ENCODE results near the gene PON3.

PON3 gene

GRCh38 chr7:95357623-95358022 lies 38.6 kb downstream of the PON3 start:
- DNase-seq (ENCODE audit: low read depth in 2 of 2), result no peak
- no peak overlapping the region for H3K4me3 ChIP-seq (replicated peaks in 1 of 2; ENCODE audit: low read depth in 2 of 2, low read length in 2 of 2)
- no peak for TF ChIP-seq CTCF (IDR thresholded peaks at IDR 0.05; ENCODE audit: low read depth, low read length)

DNA sequence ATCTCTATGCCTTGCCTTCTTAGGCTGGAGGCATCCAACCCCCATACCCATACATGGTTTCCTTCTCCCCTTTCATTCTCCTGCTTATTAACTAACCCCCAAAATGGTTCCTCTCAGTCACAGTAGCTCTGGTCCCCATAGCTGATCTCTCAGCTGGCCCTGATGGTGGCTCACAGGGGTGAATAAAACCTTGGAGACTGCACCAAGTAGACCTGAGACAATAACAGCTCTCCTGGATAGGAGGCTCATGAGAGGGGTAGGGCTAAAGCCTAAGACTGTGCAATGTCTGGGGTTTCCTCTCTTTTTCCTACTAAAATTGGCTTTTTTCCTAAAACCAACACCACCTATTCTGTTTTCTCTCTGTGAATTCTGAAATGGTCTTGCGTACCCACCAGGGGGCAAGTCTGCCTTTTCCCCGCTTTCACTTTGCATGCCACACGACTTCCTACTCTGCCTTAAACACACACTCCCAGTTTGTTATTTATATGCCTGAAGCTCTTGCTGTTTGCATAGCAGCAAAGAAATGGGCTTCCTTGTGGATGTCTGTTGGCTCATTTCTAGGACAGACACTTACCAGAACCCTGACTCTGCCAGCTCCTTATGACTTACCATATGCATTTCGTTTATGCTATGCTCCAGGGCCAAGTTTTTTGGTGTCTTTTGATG lies 53.4 kb downstream of the PON3 start:
- no peak for DNase-seq (ENCODE audit: low read depth in 2 of 2)
- H3K4me3 ChIP-seq (replicated peaks in 1 of 2; ENCODE audit: low read depth in 2 of 2, low read length in 2 of 2), result no peak overlapping the region
- TF ChIP-seq CTCF (IDR thresholded peaks at IDR 0.05; ENCODE audit: low read depth, low read length), result no peak

DNA sequence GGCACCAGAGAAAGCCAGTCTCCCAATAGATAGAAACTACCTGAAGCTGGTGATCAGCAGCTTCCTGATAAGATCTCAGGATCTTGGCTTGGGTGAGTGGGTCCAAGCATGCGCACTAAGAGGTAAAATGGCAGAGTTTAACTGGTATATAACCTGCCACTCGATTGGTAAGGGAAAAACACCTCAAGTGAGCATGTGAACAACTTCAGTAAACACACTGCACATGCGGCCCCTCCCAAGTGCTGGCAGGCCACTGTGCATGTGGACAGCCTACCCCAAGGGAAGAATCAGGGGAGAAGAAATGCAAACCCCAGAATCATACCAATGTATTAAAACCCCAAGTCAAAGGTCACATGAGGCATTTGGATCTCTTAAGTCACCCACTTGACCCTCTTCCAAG lies 54.1 kb downstream of the PON3 start:
- DNase-seq (ENCODE audit: low read depth in 2 of 2), result no peak
- no peak for TF ChIP-seq CTCF (IDR thresholded peaks at IDR 0.05; ENCODE audit: low read depth, low read length)
- no peak overlapping the region for H3K4me3 ChIP-seq (replicated peaks in 1 of 2; ENCODE audit: low read depth in 2 of 2, low read length in 2 of 2)

DNA sequence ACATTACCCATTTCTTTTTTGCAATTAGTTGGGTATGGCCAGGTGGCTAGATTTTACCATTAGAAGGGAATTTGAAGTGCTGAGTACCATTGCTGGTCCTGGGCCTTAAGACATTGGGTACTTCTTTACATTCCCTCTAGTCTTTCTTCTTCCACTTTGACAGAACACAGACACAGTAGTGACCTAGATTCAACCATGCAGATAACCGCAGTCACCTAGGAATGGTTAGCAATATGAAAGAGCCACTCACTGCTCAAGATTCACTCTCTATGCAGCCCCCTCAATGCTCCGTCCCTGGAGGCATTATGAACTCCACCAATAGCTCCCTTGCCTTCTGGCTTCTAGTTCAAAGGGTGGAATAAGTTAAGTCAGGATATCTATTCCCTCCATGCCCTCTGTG lies 55.7 kb downstream of the PON3 start:
- no peak overlapping the region for H3K4me3 ChIP-seq (replicated peaks in 1 of 2; ENCODE audit: low read depth in 2 of 2, low read length in 2 of 2)
- DNase-seq (ENCODE audit: low read depth in 2 of 2), result no peak
- no peak for TF ChIP-seq CTCF (IDR thresholded peaks at IDR 0.05; ENCODE audit: low read depth, low read length)

DNA sequence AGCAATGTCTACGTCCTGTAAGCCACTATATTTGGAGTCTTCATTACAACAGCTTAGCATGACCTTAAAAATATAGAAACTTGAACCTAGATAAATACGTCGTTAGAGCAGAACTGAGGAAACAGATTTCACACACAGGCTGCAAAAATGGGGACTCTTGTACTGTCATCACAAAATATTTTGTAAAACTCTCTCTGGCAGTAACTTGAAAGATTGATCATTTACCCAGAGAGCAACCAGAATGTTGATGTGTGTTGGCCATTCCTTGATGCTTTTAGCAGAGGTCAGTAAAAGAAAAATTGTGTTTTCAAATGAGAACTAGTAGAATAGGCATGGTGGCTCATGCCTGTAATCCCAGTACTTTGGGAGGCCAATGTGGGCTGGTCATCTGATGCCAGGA lies 57.3 kb downstream of the PON3 start:
- H3K4me3 ChIP-seq (replicated peaks in 1 of 2; ENCODE audit: low read depth in 2 of 2, low read length in 2 of 2), result no peak overlapping the region
- no peak for TF ChIP-seq CTCF (IDR thresholded peaks at IDR 0.05; ENCODE audit: low read depth, low read length)
- DNase-seq (ENCODE audit: low read depth in 2 of 2), result no peak

DNA sequence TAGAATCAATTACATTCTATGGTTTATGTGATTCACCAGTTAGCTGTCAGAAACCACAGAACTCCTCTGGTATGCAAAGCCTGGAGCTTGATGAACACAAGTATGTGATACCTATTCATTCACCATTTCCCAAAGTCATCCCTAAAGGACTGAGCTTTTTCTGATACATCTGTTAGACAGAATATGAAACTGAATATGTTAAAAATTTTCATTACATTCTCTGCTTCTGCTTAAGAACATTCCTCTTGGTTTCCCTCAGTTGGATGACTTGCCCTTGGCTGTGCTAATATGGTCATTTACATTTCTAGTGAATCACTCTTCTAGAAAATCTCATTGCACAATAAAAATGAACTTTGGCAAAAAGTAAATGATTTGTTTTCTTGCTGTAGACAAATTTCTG lies 61.1 kb downstream of the PON3 start:
- no peak overlapping the region for H3K4me3 ChIP-seq (replicated peaks in 1 of 2; ENCODE audit: low read depth in 2 of 2, low read length in 2 of 2)
- TF ChIP-seq CTCF (IDR thresholded peaks at IDR 0.05; ENCODE audit: low read depth, low read length), result no peak
- peak; percentile 51 to 75 for DNase-seq (ENCODE audit: low read depth in 2 of 2)

DNA sequence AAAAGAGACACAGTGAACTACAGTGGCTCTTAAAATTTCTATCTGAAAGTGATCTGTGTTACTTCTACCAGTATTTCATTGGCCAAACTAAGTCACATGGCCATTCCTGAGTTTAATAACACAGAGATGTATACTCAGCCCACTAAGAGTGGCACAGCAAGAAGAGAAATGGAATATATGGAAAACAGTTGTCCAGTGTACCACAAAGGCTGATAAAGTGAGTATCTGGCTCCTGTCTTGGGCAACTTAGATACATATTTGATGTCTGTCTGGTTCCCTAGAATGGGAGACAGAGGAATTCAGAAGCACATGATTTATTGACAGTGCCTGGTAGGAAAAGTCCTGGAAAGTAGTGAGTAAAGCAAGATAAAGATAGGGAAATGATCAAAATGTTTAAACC lies 61.7 kb downstream of the PON3 start:
- no peak overlapping the region for H3K4me3 ChIP-seq (replicated peaks in 1 of 2; ENCODE audit: low read depth in 2 of 2, low read length in 2 of 2)
- no peak for TF ChIP-seq CTCF (IDR thresholded peaks at IDR 0.05; ENCODE audit: low read depth, low read length)
- no peak for DNase-seq (ENCODE audit: low read depth in 2 of 2)

Measured in cardiac fibroblast (primary cell).